Keratinocyte (primary cell): Measurements from ENCODE around the gene SLC20A1. TPM values are rescaled to one million over a fixed set of nuclear protein-coding genes. Genes with fewer than 3 reads are reported as not detected.

Experiments
- DNase-seq: peaks from one replicate; pipeline ENCODE4 v3.0.0-alpha.2; 2011; ENCODE audit warnings: low read depth, missing footprints, low spot score
- FAIRE-seq: peaks from 2 replicates; lab custom pipeline; 2011; peaks lifted over from hg19 to GRCh38; lab: Jason Lieb, UNC
- H2AFZ ChIP-seq: 2 replicates; pipeline ENCODE4 v1.6.0; 2012; ENCODE audit warnings: low read length, control low read depth, inconsistent platforms; ENCODE audit not compliant: control insufficient read depth
- H3K27ac ChIP-seq: 2 replicates; pipeline ENCODE4 v1.5.1; 2011; ENCODE audit warnings: low read length; ENCODE audit not compliant: control insufficient read depth, insufficient read depth
- H3K27me3 ChIP-seq: 3 replicates; pipeline ENCODE4 v1.6.0; 2011; ENCODE audit warnings: low read length; ENCODE audit not compliant: control insufficient read depth, insufficient read depth; ENCODE audit errors: extremely low read depth
- H3K36me3 ChIP-seq, 2 experiments: 2 replicates in 1 of 2; 3 replicates in 1 of 2; pipeline ENCODE4 v1.5.1; 2011; ENCODE audit warnings: low read length in 2 of 2, mild to moderate bottlenecking in 1 of 2; ENCODE audit not compliant: control insufficient read depth in 2 of 2, insufficient read depth in 2 of 2; ENCODE audit errors: extremely low read depth in 1 of 2
- H3K4me1 ChIP-seq: 3 replicates; pipeline ENCODE4 v1.5.1; 2011; ENCODE audit warnings: low read length; ENCODE audit not compliant: control insufficient read depth, insufficient read depth; ENCODE audit errors: extremely low read depth
- H3K4me2 ChIP-seq: 3 replicates; pipeline ENCODE4 v1.6.0; 2011; ENCODE audit warnings: low read depth, low read length; ENCODE audit not compliant: control insufficient read depth, insufficient read depth; ENCODE audit errors: extremely low read depth
- H3K4me3 ChIP-seq, 3 experiments: fragments of 200-600 bp in 1 of 3; sonication (generic) in 1 of 3; 2 replicates in 2 of 3; 3 replicates in 1 of 3; pipeline ENCODE4 v1.5.1; 2011 to 2016; ENCODE audit warnings: low read length in 3 of 3, mild to moderate bottlenecking in 3 of 3, control low read depth in 2 of 3, inconsistent platforms in 1 of 3, low read depth in 1 of 3, mixed read lengths in 1 of 3, mixed run types in 1 of 3, moderate library complexity in 1 of 3; ENCODE audit not compliant: control insufficient read depth in 2 of 3, insufficient read depth in 2 of 3; ENCODE audit errors: extremely low read depth in 1 of 3
- H3K79me2 ChIP-seq: 2 replicates; pipeline ENCODE4 v1.6.0; 2012; ENCODE audit warnings: low read length; ENCODE audit not compliant: control insufficient read depth, insufficient read depth
- H3K9ac ChIP-seq: 3 replicates; pipeline ENCODE4 v1.6.0; 2011; ENCODE audit warnings: low read length; ENCODE audit not compliant: control insufficient read depth, insufficient read depth; ENCODE audit errors: extremely low read depth
- H3K9me1 ChIP-seq: 3 replicates; pipeline ENCODE4 v1.6.0; 2011; ENCODE audit warnings: low read length; ENCODE audit not compliant: control insufficient read depth, insufficient read depth; ENCODE audit errors: extremely low read depth
- H3K9me3 ChIP-seq: 2 replicates; pipeline ENCODE4 v1.5.1; 2012; ENCODE audit warnings: low read depth, low read length; ENCODE audit not compliant: control insufficient read depth
- H4K20me1 ChIP-seq: 3 replicates; pipeline ENCODE4 v1.6.0; 2011; ENCODE audit warnings: low read length; ENCODE audit not compliant: control insufficient read depth, insufficient read depth; ENCODE audit errors: extremely low read depth
- CTCF ChIP-seq, 3 experiments: IDR thresholded peaks in 1 of 3; conservative IDR thresholded peaks in 1 of 3; optimal IDR thresholded peaks in 1 of 3; 2 replicates in 2 of 3; 3 replicates in 1 of 3; pipeline versions ENCODE3 to v1.5.1; 2011; ENCODE audit warnings: low read length in 3 of 3, mild to moderate bottlenecking in 3 of 3, moderate library complexity in 2 of 3, control low read depth in 1 of 3, inconsistent platforms in 1 of 3; ENCODE audit not compliant: insufficient read depth in 2 of 3; ENCODE audit errors: extremely low read depth in 1 of 3
- EZH2 ChIP-seq: IDR thresholded peaks from one replicate; pipeline ENCODE4 v1.6.1; 2012; ENCODE audit warnings: inconsistent platforms, mild to moderate bottlenecking, low read length, moderate library complexity
- dilution Hi-C: fragments of 300-500 bp; cut with MboI; formaldehyde crosslinking; loops from one replicate; pipeline ENCODE4 v1.7.0; 2020; ENCODE audit warnings: low sequenced_read_pairs; ENCODE audit not compliant: extremely low pct_ligation_motif_present
- polyA plus RNA-seq, 5 experiments: library from polyadenylated mRNA; depleted of rRNA in 3 of 5; stranded (reverse) in 3 of 5; stranded (forward) in 1 of 5; unstranded in 1 of 5; fragments of >200 nt; gene quantifications; 1 replicate in 1 of 5; 2 replicates in 3 of 5; 3 replicates in 1 of 5; pipeline versions ENCODE4 v1.2.1 to v1.2.3, GENCODE V29; 2011 to 2012; ENCODE audit warnings: missing spikeins in 2 of 5, low read depth in 1 of 5, low replicate concordance in 1 of 5

The SLC20A1 gene
- polyA plus RNA-seq, 1 donor (not counting 4 experiments of a cell fraction or from before 2014, with no cell fraction given) = 265 TPM

- no peak for FAIRE-seq
- peaks cover 35 to 46% of the 10 kb centered on the region in 2 experiments for H3K36me3 ChIP-seq
- peaks cover 3% of the 10 kb centered on the region for H3K9me1 ChIP-seq
- peaks cover 17% of the 10 kb centered on the region for H3K79me2 ChIP-seq
- no peak overlapping the region for H2AFZ ChIP-seq
- peaks cover 10% of the 10 kb centered on the region for H3K4me1 ChIP-seq
- no peak for TF ChIP-seq CTCF (optimal IDR thresholded peaks at IDR 0.05 in 1 of 3, IDR thresholded peaks at IDR 0.05 in 1 of 3, conservative IDR thresholded peaks at IDR 0.05 in 1 of 3; ENCODE audit: extremely low read depth in 1 of 3, insufficient read depth in 2 of 3, low read length in 3 of 3)
- TF ChIP-seq EZH2 = no peak
- H3K9ac ChIP-seq = no peak overlapping the region
- H3K4me2 ChIP-seq = no peak overlapping the region
- H4K20me1 ChIP-seq = peaks cover 33% of the 10 kb centered on the region
- no peak overlapping the region for H3K4me3 ChIP-seq
- no peaks in the 10 kb centered on the region for H3K27me3 ChIP-seq
- no peak for DNase-seq
- H3K27ac ChIP-seq = no peak overlapping the region
- H3K9me3 ChIP-seq = no peaks in the 10 kb centered on the region
- dilution Hi-C loops = no loop called here
These were observed 12.6 kb downstream of the SLC20A1 start for GRCh38 chr2:112658301-112658700.

- Histone ChIP-seq H3K36me3 (peaks cover 39 to 45% of the 10 kb centered on the region in 2 experiments), H3K4me2 (no peak overlapping the region), H3K79me2 (peaks cover 17% of the 10 kb centered on the region), H4K20me1 (peaks cover 33% of the 10 kb centered on the region), H3K27ac (no peak overlapping the region), H3K9ac (no peak overlapping the region), H3K9me1 (peaks cover 3% of the 10 kb centered on the region), H3K4me3 (no peak overlapping the region), H3K4me1 (peaks cover 10% of the 10 kb centered on the region), H3K27me3 (no peaks in the 10 kb centered on the region), H2AFZ (no peak overlapping the region), H3K9me3 (no peaks in the 10 kb centered on the region)
- TF ChIP-seq EZH2 = no peak
- no peak for TF ChIP-seq CTCF (optimal IDR thresholded peaks at IDR 0.05 in 1 of 3, IDR thresholded peaks at IDR 0.05 in 1 of 3, conservative IDR thresholded peaks at IDR 0.05 in 1 of 3; ENCODE audit: extremely low read depth in 1 of 3, insufficient read depth in 2 of 3, low read length in 3 of 3)
- dilution Hi-C loops = no loop called here
- DNase-seq (no peak), FAIRE-seq (no peak)
These were observed 13.3 kb downstream of the SLC20A1 start for GRCh38 chr2:112658839-112659667.
